ENCODE data around the gene SYT17.

The SYT17 gene

GRCh38 chr16:19286827-19287226, 118.8 kb downstream of the SYT17 start:
- DNase-seq (no peak), ATAC-seq (ENCODE audit: insufficient read depth, low read depth) (no peak)
- H3K4me1 ChIP-seq (ENCODE audit: insufficient read depth, low read length), result no peaks in the 10 kb centered on the region
- H3K4me2 ChIP-seq (ENCODE audit: insufficient read depth, low read length), result no peak overlapping the region
- no peak overlapping the region for H3K27ac ChIP-seq (ENCODE audit: low read length)
- H2AFZ ChIP-seq (ENCODE audit: low read depth, low read length), result no peak overlapping the region
- H3K9ac ChIP-seq (ENCODE audit: low read depth, low read length), result no peak overlapping the region
- peaks cover 6% of the 10 kb centered on the region for H3K27me3 ChIP-seq (ENCODE audit: insufficient read depth, low read length, poor library complexity)
- H3K36me3 ChIP-seq (ENCODE audit: insufficient read depth, low read length), result no peaks in the 10 kb centered on the region
- no peaks in the 10 kb centered on the region for H3K79me2 ChIP-seq (ENCODE audit: insufficient read depth, low read length)
- no peaks in the 10 kb centered on the region; the same call in 1 of the 2 replicates for H4K20me1 ChIP-seq (ENCODE audit: insufficient read depth, low read length)
- H3K9me3 ChIP-seq (ENCODE audit: insufficient read depth, low read length, severe bottlenecking), result no peaks in the 10 kb centered on the region
- TF ChIP-seq CTCF (IDR thresholded peaks at IDR 0.05; ENCODE audit: borderline replicate concordance, extremely low read depth, low read length, poor library complexity, severe bottlenecking), result no peak
- TF ChIP-seq EZH2 (IDR thresholded peaks at IDR 0.05; ENCODE audit: borderline replicate concordance, low read depth, low read length, severe bottlenecking), result no peak
- no peak overlapping the region for H3K4me3 ChIP-seq (ENCODE audit: low read depth in 1 of 2, low read length in 2 of 2)

- Histone ChIP-seq H3K9ac (ENCODE audit: low read depth, low read length) (no peak overlapping the region), H3K4me3 (ENCODE audit: low read depth in 1 of 2, low read length in 2 of 2) (no peak overlapping the region), H2AFZ (ENCODE audit: low read depth, low read length) (no peak overlapping the region), H3K9me3 (ENCODE audit: insufficient read depth, low read length, severe bottlenecking) (no peaks in the 10 kb centered on the region), H3K4me1 (ENCODE audit: insufficient read depth, low read length) (no peaks in the 10 kb centered on the region), H3K4me2 (ENCODE audit: insufficient read depth, low read length) (no peak overlapping the region), H3K27ac (ENCODE audit: low read length) (no peak overlapping the region), H3K27me3 (ENCODE audit: insufficient read depth, low read length, poor library complexity) (peaks cover 6% of the 10 kb centered on the region), H3K36me3 (ENCODE audit: insufficient read depth, low read length) (no peaks in the 10 kb centered on the region), H4K20me1 (ENCODE audit: insufficient read depth, low read length) (no peaks in the 10 kb centered on the region; the same call in 1 of the 2 replicates), H3K79me2 (ENCODE audit: insufficient read depth, low read length) (no peaks in the 10 kb centered on the region)
- ATAC-seq (ENCODE audit: insufficient read depth, low read depth) (no peak), DNase-seq (no peak)
- TF ChIP-seq EZH2 (IDR thresholded peaks at IDR 0.05; ENCODE audit: borderline replicate concordance, low read depth, low read length, severe bottlenecking), result no peak
- TF ChIP-seq CTCF (IDR thresholded peaks at IDR 0.05; ENCODE audit: borderline replicate concordance, extremely low read depth, low read length, poor library complexity, severe bottlenecking), result no peak
Measured at GRCh38 chr16:19287241-19287640, 119.2 kb downstream of the SYT17 start.

GRCh38 chr16:19288872-19289799, 121.1 kb downstream of the SYT17 start:
- H3K4me3 ChIP-seq (ENCODE audit: low read depth in 1 of 2, low read length in 2 of 2), result no peak overlapping the region

More at GRCh38 chr16:19288872-19289799, 121.1 kb downstream of the SYT17 start:
- Histone ChIP-seq H3K9me3 (ENCODE audit: insufficient read depth, low read length, severe bottlenecking) (no peaks in the 10 kb centered on the region), H3K27ac (ENCODE audit: low read length) (no peak overlapping the region), H3K4me1 (ENCODE audit: insufficient read depth, low read length) (no peaks in the 10 kb centered on the region), H3K27me3 (ENCODE audit: insufficient read depth, low read length, poor library complexity) (peaks cover 4% of the 10 kb centered on the region), H2AFZ (ENCODE audit: low read depth, low read length) (no peak overlapping the region), H3K9ac (ENCODE audit: low read depth, low read length) (no peak overlapping the region), H3K79me2 (ENCODE audit: insufficient read depth, low read length) (no peaks in the 10 kb centered on the region), H4K20me1 (ENCODE audit: insufficient read depth, low read length) (no peaks in the 10 kb centered on the region; the same call in 1 of the 2 replicates), H3K36me3 (ENCODE audit: insufficient read depth, low read length) (no peaks in the 10 kb centered on the region), H3K4me2 (ENCODE audit: insufficient read depth, low read length) (no peak overlapping the region)
- TF ChIP-seq CTCF (IDR thresholded peaks at IDR 0.05; ENCODE audit: borderline replicate concordance, extremely low read depth, low read length, poor library complexity, severe bottlenecking) (no peak), EZH2 (IDR thresholded peaks at IDR 0.05; ENCODE audit: borderline replicate concordance, low read depth, low read length, severe bottlenecking) (no peak)
- ATAC-seq (ENCODE audit: insufficient read depth, low read depth) (no peak), DNase-seq (no peak)

All from DND-41 (cell line).